Suprapubic skin (tissue), 4 donors: ENCODE results near the gene C1orf87. TPM values are rescaled to one million over a fixed set of nuclear protein-coding genes. Genes with fewer than 3 reads are reported as not detected.

Experiments
- DNase-seq, 2 donors: peaks; one replicate each; pipeline ENCODE4 v3.0.0-alpha.2; 2019; ENCODE audit warnings: low spot score in 2 of 2
- H3K27ac ChIP-seq: fragments of 200-600 bp; sonication (generic); one replicate; pipeline ENCODE4 v1.5.1; 2019
- H3K27me3 ChIP-seq: fragments of 200-600 bp; sonication (generic); one replicate; pipeline ENCODE4 v1.5.1; 2019
- H3K36me3 ChIP-seq: fragments of 200-600 bp; sonication (generic); one replicate; pipeline ENCODE4 v1.5.1; 2019
- H3K4me1 ChIP-seq: fragments of 200-600 bp; sonication (generic); one replicate; pipeline ENCODE4 v1.5.1; 2019
- H3K4me3 ChIP-seq: fragments of 200-600 bp; sonication (generic); one replicate; pipeline ENCODE4 v1.5.1; 2019; ENCODE audit warnings: mild to moderate bottlenecking
- H3K9me3 ChIP-seq: fragments of 200-600 bp; sonication (generic); one replicate; pipeline ENCODE4 v1.5.1; 2019
- CTCF ChIP-seq, 2 donors: fragments of 200-600 bp in 1 of 2; fragments of 450-650 bp in 1 of 2; sonication (generic) in 1 of 2; IDR thresholded peaks; one replicate each; pipeline ENCODE4 v1.5.1; 2016 to 2019; ENCODE audit warnings: antibody characterized with exemption in 2 of 2, mild to moderate bottlenecking in 1 of 2, moderate library complexity in 1 of 2
- EP300 ChIP-seq: sonication (generic); formaldehyde crosslinking; IDR thresholded peaks from one replicate; pipeline ENCODE4 v1.6.1; 2017; ENCODE audit warnings: antibody characterized with exemption
- POLR2A ChIP-seq, 2 donors: fragments of 450-650 bp; IDR thresholded peaks; one replicate each; pipeline ENCODE4 v1.6.1; 2017; ENCODE audit warnings: antibody characterized with exemption in 2 of 2, mild to moderate bottlenecking in 2 of 2, moderate library complexity in 2 of 2
- POLR2AphosphoS5 ChIP-seq, 3 donors: sonication (generic); formaldehyde crosslinking; IDR thresholded peaks; one replicate each; pipeline ENCODE4 v1.6.1; 2017; ENCODE audit warnings: antibody characterized with exemption in 3 of 3
- WGBS: methylation state at CpG from one replicate; pipeline ENCODE4 v1.1.5; 2018; 5-methylcytosine and 5-hydroxymethylcytosine counted together
- total RNA-seq, 4 donors: library from RNA; depleted of rRNA; stranded (reverse); fragments of >200 nt; gene quantifications; one replicate each; pipeline ENCODE4 v1.1.0, GENCODE V29; 2016

The C1orf87 gene
- total RNA-seq, 4 donors from 2014 or later = not detected

- no peak overlapping the region for H3K27ac ChIP-seq
- H3K4me1 ChIP-seq = no peaks in the 10 kb centered on the region
- no peaks in the 10 kb centered on the region for H3K36me3 ChIP-seq
- no peaks in the 10 kb centered on the region for H3K27me3 ChIP-seq
- DNase-seq = no peak
- TF ChIP-seq POLR2A (IDR thresholded peaks at IDR 0.05) = no peak
- no peak for TF ChIP-seq EP300
- TF ChIP-seq POLR2AphosphoS5 (IDR thresholded peaks at IDR 0.05) = no peak
- TF ChIP-seq CTCF (IDR thresholded peaks at IDR 0.05) = no peak
- WGBS = 81% methylated on average over 1 of the region's 1 CpG
- no peak overlapping the region for H3K4me3 ChIP-seq
- H3K9me3 ChIP-seq = no peaks in the 10 kb centered on the region
Measured at GRCh38 chr1:60111716-60112115, 38.1 kb upstream of the C1orf87 start.

- Histone ChIP-seq H3K27me3 (no peaks in the 10 kb centered on the region), H3K27ac (no peak overlapping the region), H3K4me3 (no peak overlapping the region), H3K36me3 (no peaks in the 10 kb centered on the region), H3K9me3 (no peaks in the 10 kb centered on the region), H3K4me1 (no peaks in the 10 kb centered on the region)
- no peak for DNase-seq
- 95% methylated on average over 2 of the region's 2 CpGs for WGBS
- no peak for TF ChIP-seq CTCF (IDR thresholded peaks at IDR 0.05)
Measured at GRCh38 chr1:60111118-60111517, 37.5 kb upstream of the C1orf87 start.

- no peaks in the 10 kb centered on the region for H3K27me3 ChIP-seq
- no peaks in the 10 kb centered on the region for H3K9me3 ChIP-seq
- no peak overlapping the region for H3K4me3 ChIP-seq
- H3K36me3 ChIP-seq = no peaks in the 10 kb centered on the region
- TF ChIP-seq POLR2A (IDR thresholded peaks at IDR 0.05) = no peak
- TF ChIP-seq EP300 = no peak
- TF ChIP-seq POLR2AphosphoS5 (IDR thresholded peaks at IDR 0.05) = no peak
- no peak for TF ChIP-seq CTCF (IDR thresholded peaks at IDR 0.05)
- no peaks in the 10 kb centered on the region for H3K4me1 ChIP-seq
- no peak overlapping the region for H3K27ac ChIP-seq
- 70% methylated on average over 3 of the region's 3 CpGs for WGBS
- no peak for DNase-seq
Measured at GRCh38 chr1:60108196-60108595, 34.6 kb upstream of the C1orf87 start.

- no peaks in the 10 kb centered on the region for H3K27me3 ChIP-seq
- DNase-seq = no peak
- TF ChIP-seq CTCF (IDR thresholded peaks at IDR 0.05) (no peak), EP300 (no peak), POLR2A (IDR thresholded peaks at IDR 0.05) (no peak), POLR2AphosphoS5 (IDR thresholded peaks at IDR 0.05) (no peak)
- H3K9me3 ChIP-seq = no peaks in the 10 kb centered on the region
- no peaks in the 10 kb centered on the region for H3K4me1 ChIP-seq
- no peak overlapping the region for H3K4me3 ChIP-seq
- H3K27ac ChIP-seq = no peak overlapping the region
- H3K36me3 ChIP-seq = no peaks in the 10 kb centered on the region
- WGBS = 66% methylated on average over 2 of the region's 2 CpGs
Measured at GRCh38 chr1:60103186-60103585, 29.6 kb upstream of the C1orf87 start.

GRCh38 chr1:60102267-60103061 is 28.9 kb upstream of the C1orf87 start:
- TF ChIP-seq POLR2A (IDR thresholded peaks at IDR 0.05) (no peak), CTCF (IDR thresholded peaks at IDR 0.05) (no peak), EP300 (no peak), POLR2AphosphoS5 (IDR thresholded peaks at IDR 0.05) (no peak)
- Histone ChIP-seq H3K4me1 (no peaks in the 10 kb centered on the region), H3K9me3 (no peaks in the 10 kb centered on the region), H3K27me3 (no peaks in the 10 kb centered on the region), H3K36me3 (no peaks in the 10 kb centered on the region), H3K4me3 (no peak overlapping the region), H3K27ac (no peak overlapping the region)
- WGBS = 87% methylated on average over 3 of the region's 3 CpGs
- DNase-seq = no peak
